K562 (cell line): ENCODE measurements around the gene PLCD1. TPM values are rescaled to one million over a fixed set of nuclear protein-coding genes. Genes with fewer than 3 reads are reported as not detected.

Experiments
- ARNT ChIP-seq, 2 experiments: fragments of 450-650 bp; IDR thresholded peaks; 2 replicates each; pipeline ENCODE4 v1.6.1; 2016; ENCODE audit warnings: mild to moderate bottlenecking in 1 of 2
- BACH1 ChIP-seq: fragments of 200-800 bp; sonication (Bioruptor generic); IDR thresholded peaks from 2 replicates; pipeline ENCODE4 v1.6.1; 2016; ENCODE audit warnings: missing genetic modification characterization, missing compliant biosample characterization
- CBX3 ChIP-seq, 2 experiments: IDR thresholded peaks; 1 replicate in 1 of 2; 2 replicates in 1 of 2; pipeline ENCODE4 v1.6.1; 2012; ENCODE audit warnings: inconsistent platforms in 2 of 2, low read length in 2 of 2, borderline replicate concordance in 1 of 2, control low read depth in 1 of 2
- CXXC5 ChIP-seq: fragments of 250-450 bp; sonication (Bioruptor Pico); IDR thresholded peaks from 2 replicates; pipeline ENCODE4 v1.8.0; 2022; ENCODE audit warnings: inconsistent platforms, mild to moderate bottlenecking, moderate library complexity
- FOXM1 ChIP-seq, 2 experiments: fragments of 450-650 bp in 1 of 2; sonication (generic) in 1 of 2; formaldehyde crosslinking in 1 of 2; IDR thresholded peaks; 2 replicates each; pipeline versions ENCODE4 v1.6.1 to v1.9.0; 2017 to 2022; ENCODE audit warnings: low read depth in 2 of 2, mild to moderate bottlenecking in 2 of 2, missing genetic modification reagents in 1 of 2, moderate library complexity in 1 of 2
- FOXP1 ChIP-seq: sonication (generic); formaldehyde crosslinking; IDR thresholded peaks from 2 replicates; pipeline ENCODE4 v1.8.0; 2022; ENCODE audit warnings: mild to moderate bottlenecking, missing genetic modification reagents
- KLF16 ChIP-seq: IDR thresholded peaks from 2 replicates; pipeline ENCODE4 v1.6.1; 2016; ENCODE audit warnings: antibody characterized with exemption
- POLR2H ChIP-seq: IDR thresholded peaks from 2 replicates; pipeline ENCODE4 v1.6.1; 2016; ENCODE audit warnings: missing genetic modification characterization, low read depth, mild to moderate bottlenecking, control low read depth, missing compliant biosample characterization, moderate library complexity
- SMAD4 ChIP-seq: fragments of 250-450 bp; sonication (Bioruptor Pico); conservative IDR thresholded peaks from 2 replicates; pipeline ENCODE4 v1.8.0; 2021; ENCODE audit warnings: inconsistent platforms, mild to moderate bottlenecking, moderate library complexity
- SPI1 ChIP-seq: IDR thresholded peaks from 2 replicates; pipeline ENCODE4 v1.6.1; 2011; ENCODE audit warnings: low read depth, low read length, control low read depth, borderline replicate concordance
- SRSF1 ChIP-seq: fragments of 200-400 bp; formaldehyde crosslinking; IDR thresholded peaks from 2 replicates; pipeline ENCODE4 v1.6.1; 2017; ENCODE audit warnings: mild to moderate bottlenecking, low read depth, low read length, moderate library complexity
- TCF15 ChIP-seq: fragments of 250-450 bp; sonication (Bioruptor Pico); IDR thresholded peaks from 2 replicates; pipeline ENCODE4 v1.8.0; 2022; ENCODE audit warnings: moderate library complexity, mild to moderate bottlenecking, inconsistent platforms
- TFAM ChIP-seq: fragments of 250-450 bp; sonication (Bioruptor Pico); conservative IDR thresholded peaks from 2 replicates; pipeline ENCODE4 v1.5.0; 2021; ENCODE audit warnings: mild to moderate bottlenecking, moderate library complexity
- ZFP30 ChIP-seq: fragments of 250-450 bp; sonication (Bioruptor Pico); IDR thresholded peaks from 2 replicates; pipeline ENCODE4 v1.8.0; 2022; ENCODE audit warnings: moderate library complexity, mild to moderate bottlenecking, inconsistent platforms, borderline replicate concordance
- ZNF384 ChIP-seq: IDR thresholded peaks from 2 replicates; pipeline ENCODE4 v1.6.1; 2012; ENCODE audit warnings: low read depth, low read length, improper control_type of control experiment
- ZNF395 ChIP-seq: fragments of 200-800 bp; sonication (Bioruptor generic); IDR thresholded peaks from 2 replicates; pipeline ENCODE4 v1.6.1; 2017; ENCODE audit warnings: missing genetic modification characterization, missing compliant biosample characterization
- ZNF77 ChIP-seq: fragments of 250-450 bp; sonication (Bioruptor Pico); IDR thresholded peaks from 2 replicates; pipeline ENCODE4 v1.5.0; 2020
- polyA plus RNA-seq, 8 experiments: library from polyadenylated mRNA; depleted of rRNA in 4 of 8; stranded (reverse) in 5 of 8; unstranded in 3 of 8; fragments of >200 nt; fragmentation: Nextera tagmentation in 2 of 8; fragmentation: Illumina TruSeq in 1 of 8; extraction: Ambion mirVana in 2 of 8; extraction: Trizol in 1 of 8; gene quantifications; 2 replicates each; pipeline versions ENCODE4 v1.2.1 to v1.2.3, GENCODE V29; 2011 to 2014; ENCODE audit warnings: inconsistent platforms in 1 of 8, missing spikeins in 1 of 8
- total RNA-seq, 7 experiments: library from RNA; depleted of rRNA in 6 of 7; stranded (reverse); fragments of >200 nt in 6 of 7; fragmentation: Illumina TruSeq in 2 of 7; extraction: Trizol in 2 of 7; gene quantifications; 2 replicates each; pipeline versions ENCODE4 v1.2.1 to v1.2.3, GENCODE V29; 2011 to 2021; ENCODE audit warnings: low replicate concordance in 1 of 7
- TF ChIP-seq, protein P1 (sequence below), 2 experiments: fragments of 250-450 bp in 1 of 2; fragments of 450-650 bp in 1 of 2; sonication (Bioruptor Pico) in 1 of 2; IDR thresholded peaks; 2 replicates each; pipeline versions ENCODE4 v1.6.1 to v1.8.0; 2016 to 2021; ENCODE audit warnings: mild to moderate bottlenecking in 2 of 2, moderate library complexity in 2 of 2, missing compliant biosample characterization in 1 of 2, missing genetic modification characterization in 1 of 2
- TF ChIP-seq, protein P2 (sequence below): conservative IDR thresholded peaks from 2 replicates; pipeline ENCODE4 v1.6.1; 2011; ENCODE audit warnings: low read depth, mild to moderate bottlenecking, low read length; ENCODE audit not compliant: control insufficient read depth

The PLCD1 gene
- total and polyA plus RNA-seq, 9 of the 15 experiments (the other 6 are each of a cell fraction or from before 2014, with no cell fraction given), result 5.4 to 209 (median 116) TPM

GRCh38 chr3:38018296-38019266, 10.9 kb downstream of the PLCD1 start (continued):
- 0 out of 2 replicates have a peak, but pooled peaks have one; percentile 4 for TF ChIP-seq FOXM1 (IDR thresholded peaks at IDR 0.05; ENCODE audit: low read depth)
- TF ChIP-seq FOXM1 (CRISPR knock-in tag; IDR thresholded peaks at IDR 0.05; ENCODE audit: low read depth), result no peak
- no peak for TF ChIP-seq ZNF384
- TF ChIP-seq CXXC5 (CRISPR knock-in tag), result peak; percentile 25
- no peak for TF ChIP-seq SRSF1
- TF ChIP-seq ARNT (IDR thresholded peaks at IDR 0.05), result 0 out of 4 replicates have a peak, but pooled peaks of 1 of the 2 experiments have one; percentile 60
- TF ChIP-seq KLF16, result peak; percentile 43; the same call in 1 of the 2 replicates
- no peak for TF ChIP-seq SPI1
- TF ChIP-seq TFAM, result no peak
- TF ChIP-seq ZNF77 (CRISPR knock-in tag), result no peak
- TF ChIP-seq POLR2H (tag), result no peak
- TF ChIP-seq ZFP30 (CRISPR knock-in tag), result no peak
- TF ChIP-seq SMAD4 (CRISPR knock-in tag), result peak; percentile 42
- no peak for TF ChIP-seq ZNF395
- no peak for TF ChIP-seq CBX3 (IDR thresholded peaks at IDR 0.05; ENCODE audit: borderline replicate concordance in 1 of 2, low read length in 2 of 2)
- TF ChIP-seq BACH1 (tag), result no peak
- no peak for TF ChIP-seq TCF15 (CRISPR knock-in tag)
- TF ChIP-seq, protein P1, sequence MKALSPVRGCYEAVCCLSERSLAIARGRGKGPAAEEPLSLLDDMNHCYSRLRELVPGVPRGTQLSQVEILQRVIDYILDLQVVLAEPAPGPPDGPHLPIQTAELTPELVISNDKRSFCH (CRISPR knock-in tag; IDR thresholded peaks at IDR 0.05), result no peak
- TF ChIP-seq, protein P1 (tag; IDR thresholded peaks at IDR 0.05), result peak; percentile 72; the same call in 1 of the 2 replicates
- no peak for TF ChIP-seq FOXP1
- TF ChIP-seq, protein P2, sequence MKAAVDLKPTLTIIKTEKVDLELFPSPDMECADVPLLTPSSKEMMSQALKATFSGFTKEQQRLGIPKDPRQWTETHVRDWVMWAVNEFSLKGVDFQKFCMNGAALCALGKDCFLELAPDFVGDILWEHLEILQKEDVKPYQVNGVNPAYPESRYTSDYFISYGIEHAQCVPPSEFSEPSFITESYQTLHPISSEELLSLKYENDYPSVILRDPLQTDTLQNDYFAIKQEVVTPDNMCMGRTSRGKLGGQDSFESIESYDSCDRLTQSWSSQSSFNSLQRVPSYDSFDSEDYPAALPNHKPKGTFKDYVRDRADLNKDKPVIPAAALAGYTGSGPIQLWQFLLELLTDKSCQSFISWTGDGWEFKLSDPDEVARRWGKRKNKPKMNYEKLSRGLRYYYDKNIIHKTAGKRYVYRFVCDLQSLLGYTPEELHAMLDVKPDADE, result 0 out of 2 replicates have a peak, but pooled peaks have one; percentile 10
